A549 (cell line): ENCODE data around the gene TMEM205. TPM values are rescaled to one million over a fixed set of nuclear protein-coding genes. Genes with fewer than 3 reads are reported as not detected.

Source experiments
- ATAC-seq, 2 experiments: fragments of 200-7000 bp in 1 of 2; fragments of >200 bp in 1 of 2; cut with Nextera tagmentation in 1 of 2; cut with Tn5 transposase in 1 of 2; 3 replicates each; pipeline versions ENCODE4 v1.8.0 to v1.9.1; 2018 to 2020; ENCODE audit warnings: mild to moderate bottlenecking in 1 of 2, moderate library complexity in 1 of 2
- CTCF ChIA-PET: fragments of 300-600 bp; sonication (Branson Sonifier 250); formaldehyde crosslinking; extraction: SDS; loops from one replicate; lab custom pipeline; 2021; ENCODE audit warnings: antibody characterized with exemption, inconsistent platforms; lab: Yijun Ruan, JAX
- POLR2A ChIA-PET: fragments of 350-600 bp; formaldehyde crosslinking; extraction: SDS; loops from one replicate; lab custom pipeline; 2021; ENCODE audit warnings: antibody characterized with exemption, inconsistent platforms; lab: Yijun Ruan, JAX
- DNase-seq, 2 experiments: peaks; one replicate each; pipeline versions ENCODE4 v3.0.0 to v3.0.0-alpha.2; 2011 to 2016; ENCODE audit warnings: low read depth in 1 of 2, low spot score in 1 of 2
- FAIRE-seq: peaks from 2 replicates; lab custom pipeline; 2011; peaks lifted over from hg19 to GRCh38; lab: Jason Lieb, UNC
- H3K27ac ChIP-seq, 2 experiments: fragments of >200 bp; sonication (Bioruptor Twin); formaldehyde crosslinking; 3 replicates each; pipeline ENCODE4 v1.5.1; 2016 to 2017
- H3K4me1 ChIP-seq: fragments of >200 bp; sonication (Bioruptor Twin); formaldehyde crosslinking; 3 replicates; pipeline ENCODE4 v1.6.1; 2016
- H3K4me2 ChIP-seq: fragments of >200 bp; sonication (Bioruptor Twin); formaldehyde crosslinking; 3 replicates; pipeline ENCODE4 v1.6.1; 2016
- H3K4me3 ChIP-seq: fragments of >200 bp; sonication (Bioruptor Twin); formaldehyde crosslinking; 3 replicates; pipeline ENCODE4 v1.5.1; 2016
- H3K9me3 ChIP-seq: fragments of >200 bp; sonication (Bioruptor Twin); formaldehyde crosslinking; 3 replicates; pipeline ENCODE4 v1.6.1; 2016
- CEBPB ChIP-seq, 2 experiments: fragments of >200 bp in 1 of 2; sonication (Bioruptor Twin) in 1 of 2; formaldehyde crosslinking in 1 of 2; IDR thresholded peaks; 2 replicates each; pipeline ENCODE4 v1.6.1; 2012 to 2016
- EHMT2 ChIP-seq: fragments of 200-600 bp; sonication (generic); IDR thresholded peaks from 2 replicates; pipeline ENCODE4 v1.6.1; 2016; ENCODE audit warnings: antibody characterized with exemption, low read depth, mild to moderate bottlenecking, moderate library complexity
- FOXS1 ChIP-seq: fragments of 250-450 bp; sonication (Bioruptor Pico); IDR thresholded peaks from 2 replicates; pipeline ENCODE4 v1.5.0; 2020; ENCODE audit warnings: mild to moderate bottlenecking, moderate library complexity
- HOXB5 ChIP-seq: fragments of 250-450 bp; sonication (Bioruptor Pico); IDR thresholded peaks from 2 replicates; pipeline ENCODE4 v1.5.0; 2020; ENCODE audit warnings: mild to moderate bottlenecking, moderate library complexity
- JUN ChIP-seq, 2 experiments: fragments of >200 bp; sonication (Bioruptor Twin); formaldehyde crosslinking; IDR thresholded peaks; 2 replicates in 1 of 2; 3 replicates in 1 of 2; pipeline ENCODE4 v1.6.1; 2016 to 2017
- JUNB ChIP-seq: fragments of >200 bp; sonication (Bioruptor Twin); formaldehyde crosslinking; IDR thresholded peaks from 2 replicates; pipeline ENCODE4 v1.6.1; 2016
- MAZ ChIP-seq: fragments of 150-350 bp; IDR thresholded peaks from 2 replicates; pipeline ENCODE4 v1.6.1; 2014; ENCODE audit warnings: antibody characterized with exemption, low read depth, low read length, borderline replicate concordance
- NFE2L2 ChIP-seq: fragments of 150-350 bp; conservative IDR thresholded peaks from 2 replicates; pipeline ENCODE4 v1.6.1; 2014; ENCODE audit warnings: low read length
- NPAS2 ChIP-seq: fragments of 250-450 bp; sonication (Bioruptor Pico); IDR thresholded peaks from 2 replicates; pipeline ENCODE4 v1.8.0; 2022; ENCODE audit warnings: mild to moderate bottlenecking, moderate library complexity, borderline replicate concordance
- NR3C1 ChIP-seq: fragments of >200 bp; sonication (Bioruptor Twin); formaldehyde crosslinking; IDR thresholded peaks from 3 replicates; pipeline ENCODE4 v1.6.1; 2017
- PHF8 ChIP-seq: fragments of 200-600 bp; sonication (generic); IDR thresholded peaks from 2 replicates; pipeline ENCODE4 v1.6.1; 2016; ENCODE audit warnings: low read depth, mild to moderate bottlenecking, antibody characterized with exemption, moderate library complexity, borderline replicate concordance
- POLR2A ChIP-seq: IDR thresholded peaks from 2 replicates; pipeline ENCODE4 v1.6.1; 2012; ENCODE audit warnings: mild to moderate bottlenecking, low read length
- RAD21 ChIP-seq, 2 experiments: fragments of >200 bp in 1 of 2; sonication (Bioruptor Twin) in 1 of 2; formaldehyde crosslinking in 1 of 2; IDR thresholded peaks in 1 of 2; conservative IDR thresholded peaks in 1 of 2; 2 replicates in 1 of 2; 3 replicates in 1 of 2; pipeline ENCODE4 v1.6.1; 2012 to 2018; ENCODE audit warnings: inconsistent platforms in 1 of 2
- RFX5 ChIP-seq: fragments of 450-650 bp; IDR thresholded peaks from 2 replicates; pipeline ENCODE4 v1.7.1; 2014; ENCODE audit warnings: antibody characterized with exemption, mild to moderate bottlenecking, moderate library complexity
- RNF2 ChIP-seq: fragments of 200-600 bp; sonication (generic); IDR thresholded peaks from 2 replicates; pipeline ENCODE4 v1.6.1; 2016; ENCODE audit warnings: low read depth, mild to moderate bottlenecking, antibody characterized with exemption, moderate library complexity, borderline replicate concordance
- ZFP36 ChIP-seq: fragments of 450-650 bp; IDR thresholded peaks from 2 replicates; pipeline ENCODE4 v1.6.1; 2014; ENCODE audit warnings: borderline replicate concordance; ENCODE audit not compliant: partially characterized antibody
- ZNF302 ChIP-seq: fragments of 250-450 bp; sonication (Bioruptor Pico); IDR thresholded peaks from 2 replicates; pipeline ENCODE4 v1.9.0; 2021; ENCODE audit warnings: inconsistent platforms, mild to moderate bottlenecking, moderate library complexity
- ZSCAN20 ChIP-seq: fragments of 250-450 bp; sonication (Bioruptor Pico); IDR thresholded peaks from 2 replicates; pipeline ENCODE4 v1.8.0; 2022; ENCODE audit warnings: mild to moderate bottlenecking, moderate library complexity
- WGBS: methylation state at CpG from one replicate; pipeline ENCODE4 v1.1.6; 2017; ENCODE audit errors: missing lambda C conversion rate; 5-methylcytosine and 5-hydroxymethylcytosine counted together
- polyA plus RNA-seq, 4 experiments: library from polyadenylated mRNA; depleted of rRNA in 3 of 4; stranded (reverse); fragments of >200 nt; fragmentation: RNase III in 1 of 4; extraction: RNeasy Plus Mini Kit Qiagen cat#74134 plus additional on column Dnase treatment in 1 of 4; gene quantifications; 2 replicates in 3 of 4; 3 replicates in 1 of 4; pipeline ENCODE4 v1.2.3, GENCODE V29; 2011 to 2017
- TF ChIP-seq, protein P1 (sequence below): IDR thresholded peaks from 2 replicates; pipeline ENCODE4 v1.6.1; 2012
- TF ChIP-seq, protein P2 (sequence below): fragments of 150-350 bp; IDR thresholded peaks from 2 replicates; pipeline ENCODE4 v1.6.1; 2014; ENCODE audit warnings: low read depth, mild to moderate bottlenecking, low read length
- TF ChIP-seq, protein P3 (sequence below): IDR thresholded peaks from 2 replicates; pipeline ENCODE4 v1.6.1; 2012

Gene TMEM205
- polyA plus RNA-seq, 2 of the 4 experiments (the other 2 are of a cell fraction) = 91.6 to 183 TPM

DNA sequence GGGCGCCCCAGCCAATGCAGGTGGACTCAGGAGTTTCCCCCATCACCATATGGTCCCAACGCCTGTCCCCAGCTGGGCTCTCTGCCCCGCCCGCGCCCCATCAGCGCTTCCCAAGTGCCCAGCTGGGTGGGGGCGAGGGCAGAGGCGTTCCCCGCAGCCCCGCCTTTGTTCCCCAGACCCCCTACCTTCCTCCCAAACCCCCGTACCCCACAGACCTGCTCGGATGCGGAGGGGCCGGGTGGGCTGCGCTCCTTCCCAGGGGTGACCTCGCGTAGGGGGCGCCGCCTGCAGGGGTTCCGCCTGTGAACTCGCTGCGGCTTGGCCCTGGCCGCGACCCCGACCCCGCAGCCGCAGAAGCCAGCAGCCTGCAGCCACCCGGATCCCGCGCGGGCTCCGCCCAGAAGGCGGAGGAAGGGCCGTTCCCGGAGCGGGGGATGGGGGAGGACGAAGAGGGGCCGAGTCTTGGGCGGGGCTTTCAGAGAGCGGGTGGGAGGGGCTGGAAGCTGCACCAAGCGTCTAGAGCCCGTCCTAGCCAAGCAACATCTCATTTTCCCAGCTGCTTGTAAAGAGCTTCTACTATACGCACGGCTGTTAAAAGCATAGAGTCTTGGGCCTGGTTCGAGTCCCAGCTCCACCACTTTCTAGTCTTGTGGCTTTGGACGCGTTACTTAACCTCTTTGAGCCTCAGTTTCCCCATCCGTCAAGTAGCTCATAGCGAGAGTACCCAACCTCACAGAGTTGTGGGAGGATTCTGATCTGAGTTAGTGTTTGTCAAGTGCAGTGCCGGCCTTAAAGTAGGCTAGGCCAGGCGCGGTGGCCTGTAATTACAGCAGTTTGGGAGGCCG, 6.6 kb downstream of the TMEM205 start, which contains the start of gene RAB3D:
Gene RAB3D, minus strand, starts transcription at position 404 of the 845 bp plus-strand sequence. CDS start 2,258 bp downstream, outside the sequence.
- Histone ChIP-seq H3K4me2 (peak within 1 kb of the TSS; percentile 85), H3K9me3 (no peaks in the 10 kb centered on the region), H3K4me3 (peak within 1 kb of the TSS; percentile 89), H3K27ac (peak within 1 kb of the TSS; percentile 91 to 95), H3K4me1 (peaks cover 25% of the 10 kb centered on the region)
- TF ChIP-seq, protein P1, sequence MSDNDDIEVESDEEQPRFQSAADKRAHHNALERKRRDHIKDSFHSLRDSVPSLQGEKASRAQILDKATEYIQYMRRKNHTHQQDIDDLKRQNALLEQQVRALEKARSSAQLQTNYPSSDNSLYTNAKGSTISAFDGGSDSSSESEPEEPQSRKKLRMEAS = no peak
- TF ChIP-seq FOXS1 (CRISPR knock-in tag) (no peak), ZSCAN20 (CRISPR knock-in tag) (no peak), RFX5 (no peak), JUNB (no peak), HOXB5 (no peak), PHF8 (0 out of 2 replicates have a peak, but pooled peaks have one; percentile 12), JUN (IDR thresholded peaks at IDR 0.05) (no peak), POLR2A (peak; percentile 43; the same call in 1 of the 2 replicates), RNF2 (no peak)
- TF ChIP-seq, protein P2, sequence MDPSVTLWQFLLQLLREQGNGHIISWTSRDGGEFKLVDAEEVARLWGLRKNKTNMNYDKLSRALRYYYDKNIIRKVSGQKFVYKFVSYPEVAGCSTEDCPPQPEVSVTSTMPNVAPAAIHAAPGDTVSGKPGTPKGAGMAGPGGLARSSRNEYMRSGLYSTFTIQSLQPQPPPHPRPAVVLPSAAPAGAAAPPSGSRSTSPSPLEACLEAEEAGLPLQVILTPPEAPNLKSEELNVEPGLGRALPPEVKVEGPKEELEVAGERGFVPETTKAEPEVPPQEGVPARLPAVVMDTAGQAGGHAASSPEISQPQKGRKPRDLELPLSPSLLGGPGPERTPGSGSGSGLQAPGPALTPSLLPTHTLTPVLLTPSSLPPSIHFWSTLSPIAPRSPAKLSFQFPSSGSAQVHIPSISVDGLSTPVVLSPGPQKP = no peak
- ChIA-PET CTCF (interaction anchor here (0.7 to 5.0 kb wide), 5 partner anchors 10 to 48 kb away, joined by 3 to 31 read pairs (median 4); no protein-coding TSS in a partner anchor), POLR2A (interaction anchor here (1.0 to 2.4 kb wide), 6 partner anchors 16 to 143 kb away, joined by 3 to 13 read pairs (median 6); partner anchors contain the start of gene SWSAP1)
- FAIRE-seq (no peak), ATAC-seq (peak; percentile 87 to 95), DNase-seq (peak; percentile 85)
- WGBS = 20% methylated on average over 12 of the region's 53 CpGs

DNA sequence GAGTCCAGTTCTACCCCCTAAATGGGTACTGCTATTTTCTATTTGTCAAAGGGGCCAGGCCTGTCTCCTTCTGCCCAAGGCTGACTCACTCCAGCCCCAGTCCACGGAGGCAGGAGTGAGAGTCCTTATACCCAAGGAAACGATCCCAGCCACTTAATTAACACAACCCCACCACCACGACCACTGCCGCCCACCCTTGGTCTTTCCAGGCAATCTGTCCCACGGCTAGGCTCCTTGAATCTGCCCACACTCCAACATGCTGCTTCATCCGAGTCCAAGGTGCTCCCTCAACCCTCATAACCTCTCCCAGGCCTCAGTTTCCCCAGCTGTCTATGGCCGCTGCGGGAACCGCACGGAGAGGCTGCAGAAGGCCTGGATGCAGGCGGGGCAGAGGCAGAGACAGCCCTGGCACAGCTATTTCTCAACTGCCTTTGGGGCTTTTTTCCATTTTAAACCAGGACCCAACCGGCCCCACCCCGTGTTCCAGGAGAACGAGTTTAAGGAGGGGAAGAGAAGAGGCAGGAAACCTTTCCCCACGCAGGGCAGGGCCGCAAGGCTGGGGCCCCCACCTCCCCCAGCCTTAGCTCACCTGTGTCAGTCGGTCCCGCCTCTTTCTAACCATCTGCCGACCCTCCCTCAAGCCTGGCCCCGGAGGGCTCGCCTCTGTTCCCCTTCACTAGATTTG, 7.4 kb downstream of the TMEM205 start:
- H3K4me2 ChIP-seq = peak overlapping the region; percentile 85
- no peaks in the 10 kb centered on the region for H3K9me3 ChIP-seq
- ATAC-seq = peak; percentile 33 to 48; a peak in 4 of 6 replicates
- no peak for FAIRE-seq
- H3K4me3 ChIP-seq = peak overlapping the region; percentile 89
- DNase-seq = no peak
- H3K4me1 ChIP-seq = peaks cover 20% of the 10 kb centered on the region
- TF ChIP-seq ZFP36 (no peak), NPAS2 (CRISPR knock-in tag) (no peak), EHMT2 (no peak), NR3C1 (no peak), ZNF302 (CRISPR knock-in tag) (no peak), ZSCAN20 (CRISPR knock-in tag) (no peak), RAD21 (conservative IDR thresholded peaks at IDR 0.05 in 1 of 2, IDR thresholded peaks at IDR 0.05 in 1 of 2) (no peak), MAZ (no peak), CEBPB (IDR thresholded peaks at IDR 0.05) (no peak), NFE2L2 (no peak)
- TF ChIP-seq, protein P3, sequence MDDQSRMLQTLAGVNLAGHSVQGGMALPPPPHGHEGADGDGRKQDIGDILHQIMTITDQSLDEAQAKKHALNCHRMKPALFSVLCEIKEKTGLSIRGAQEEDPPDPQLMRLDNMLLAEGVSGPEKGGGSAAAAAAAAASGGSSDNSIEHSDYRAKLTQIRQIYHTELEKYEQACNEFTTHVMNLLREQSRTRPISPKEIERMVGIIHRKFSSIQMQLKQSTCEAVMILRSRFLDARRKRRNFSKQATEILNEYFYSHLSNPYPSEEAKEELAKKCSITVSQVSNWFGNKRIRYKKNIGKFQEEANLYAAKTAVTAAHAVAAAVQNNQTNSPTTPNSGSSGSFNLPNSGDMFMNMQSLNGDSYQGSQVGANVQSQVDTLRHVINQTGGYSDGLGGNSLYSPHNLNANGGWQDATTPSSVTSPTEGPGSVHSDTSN = no peak
- ChIA-PET CTCF (interaction anchor here (5.0 kb wide), 1 partner anchor 43 kb away, joined by 31 read pairs; no protein-coding TSS in a partner anchor), POLR2A (interaction anchor here (2.4 kb wide), 1 partner anchor 36 kb away, joined by 13 read pairs; the partner anchor contains the start of gene SWSAP1)
- WGBS = 49% methylated on average over 17 of the region's 21 CpGs
- H3K27ac ChIP-seq = peak overlapping the region; percentile 91 to 95
